ENCODE measurements around the gene KLHL6. TPM values are rescaled to one million over a fixed set of nuclear protein-coding genes. Genes with fewer than 3 reads are reported as not detected.

KLHL6 gene
- total and polyA plus RNA-seq, 2 of the 13 experiments (the other 11 are each of a cell fraction or from before 2014, with no cell fraction given): not detected

- Histone ChIP-seq H3K9ac (ENCODE audit: insufficient read depth, low read depth, low read length) (no peak overlapping the region), H3K36me3 (replicated peaks in 1 of 2; ENCODE audit: control insufficient read depth in 1 of 2, insufficient read depth in 2 of 2, low read length in 2 of 2) (no peaks in the 10 kb centered on the region), H3K79me2 (ENCODE audit: insufficient read depth, low read length) (no peaks in the 10 kb centered on the region), H3K4me2 (ENCODE audit: low read depth, low read length) (no peak overlapping the region), H3K27ac (ENCODE audit: extremely low read length, insufficient read depth, low read length) (no peak overlapping the region), H4K20me1 (ENCODE audit: insufficient read depth, low read length) (no peaks in the 10 kb centered on the region), H3K4me1 (ENCODE audit: insufficient read depth, low read length) (peaks cover 8% of the 10 kb centered on the region), H3K27me3 (ENCODE audit: control insufficient read depth in 1 of 2, insufficient read depth in 2 of 2, low read length in 2 of 2) (peaks cover 0 to 4% of the 10 kb centered on the region in 2 experiments; a peak in 1 of 5 replicates), H3K4me3 (replicated peaks in 1 of 3; ENCODE audit: insufficient read depth in 1 of 3, low read depth in 2 of 3, low read length in 3 of 3) (no peak overlapping the region), H2AFZ (ENCODE audit: low read length) (no peak overlapping the region), H3K9me3 (ENCODE audit: low read length) (no peaks in the 10 kb centered on the region)
- no peak for DNase-seq (ENCODE audit: low spot score)
- FAIRE-seq: no peak
- 2% methylated on average over 3 of the region's 3 CpGs for WGBS (ENCODE audit: low lambda C conversion rate)
- no peak for ATAC-seq
- CTCF ChIA-PET (ENCODE audit: low intra/inter-chr PET ratio, low total read pairs): no interaction called here
- POLR2A ChIA-PET: no interaction called here
- BruUV-seq (replicated peaks): no TSS peak
- in situ Hi-C loops (cut with HindIII; ENCODE audit: extremely low pct_ligation_motif_present, low pct_unique_long_range_greater_than_20kb) (no loop called here), intact Hi-C loops (cut with micrococcal nuclease; ENCODE audit: unreplicated experiment) (no loop called here)
- no peak for TF ChIP-seq ZNF607 (CRISPR knock-in tag; IDR thresholded peaks at IDR 0.05; ENCODE audit: borderline replicate concordance)
- no peak for TF ChIP-seq ARID5B (CRISPR knock-in tag; IDR thresholded peaks at IDR 0.05)
- TF ChIP-seq CERS6 (CRISPR knock-in tag; IDR thresholded peaks at IDR 0.05): no peak
- no peak for TF ChIP-seq RELA (CRISPR knock-in tag; IDR thresholded peaks at IDR 0.05)
- TF ChIP-seq AFF4 (CRISPR knock-in tag; IDR thresholded peaks at IDR 0.05): no peak
- TF ChIP-seq FOXA1 (IDR thresholded peaks at IDR 0.05): no peak
- no peak for TF ChIP-seq FOXA1 (CRISPR knock-in tag; IDR thresholded peaks at IDR 0.05)
- no peak for TF ChIP-seq HMGXB3 (CRISPR knock-in tag; IDR thresholded peaks at IDR 0.05; ENCODE audit: borderline replicate concordance)
- TF ChIP-seq NFE2 (CRISPR knock-in tag; IDR thresholded peaks at IDR 0.05): no peak
- TF ChIP-seq TCF7L2 (IDR thresholded peaks at IDR 0.05; ENCODE audit: low read depth, low read length): no peak
- TF ChIP-seq SMARCE1 (IDR thresholded peaks at IDR 0.05; ENCODE audit: borderline replicate concordance): no peak
Observed at GRCh38 chr3:183578179-183578578, 22.7 kb upstream of the KLHL6 start.

Data from HepG2 (cell line).